HG03469 (cell line): Measurements from ENCODE around the gene NPY.
"Not testable (repeated sequence)": the region's sequence is repeated elsewhere in the genome, so short reads cannot be mapped to it uniquely, and the experiment has no call there.

Source experiments
- ATAC-seq: cut with Tn5 transposase; IDR thresholded peaks from one replicate; pipeline ENCODE4 v1.9.1; 2021; ENCODE audit warnings: mild to moderate bottlenecking, moderate library complexity, moderate number of reproducible peaks; ENCODE audit not compliant: unreplicated experiment

The NPY gene

DNA sequence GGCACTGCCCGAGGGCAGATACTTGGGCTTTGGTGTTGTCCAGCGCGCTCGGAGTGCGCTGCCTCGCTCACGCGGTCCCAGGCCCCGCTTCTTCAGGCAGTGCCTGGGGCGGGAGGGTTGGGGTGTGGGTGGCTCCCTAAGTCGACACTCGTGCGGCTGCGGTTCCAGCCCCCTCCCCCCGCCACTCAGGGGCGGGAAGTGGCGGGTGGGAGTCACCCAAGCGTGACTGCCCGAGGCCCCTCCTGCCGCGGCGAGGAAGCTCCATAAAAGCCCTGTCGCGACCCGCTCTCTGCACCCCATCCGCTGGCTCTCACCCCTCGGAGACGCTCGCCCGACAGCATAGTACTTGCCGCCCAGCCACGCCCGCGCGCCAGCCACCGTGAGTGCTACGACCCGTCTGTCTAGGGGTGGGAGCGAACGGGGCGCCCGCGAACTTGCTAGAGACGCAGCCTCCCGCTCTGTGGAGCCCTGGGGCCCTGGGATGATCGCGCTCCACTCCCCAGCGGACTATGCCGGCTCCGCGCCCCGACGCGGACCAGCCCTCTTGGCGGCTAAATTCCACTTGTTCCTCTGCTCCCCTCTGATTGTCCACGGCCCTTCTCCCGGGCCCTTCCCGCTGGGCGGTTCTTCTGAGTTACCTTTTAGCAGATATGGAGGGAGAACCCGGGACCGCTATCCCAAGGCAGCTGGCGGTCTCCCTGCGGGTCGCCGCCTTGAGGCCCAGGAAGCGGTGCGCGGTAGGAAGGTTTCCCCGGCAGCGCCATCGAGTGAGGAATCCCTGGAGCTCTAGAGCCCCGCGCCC, at the start of gene NPY:
Gene NPY (plus strand): TSS at position 294 of the 802 bp plus-strand sequence. CDS start 1,051 bp downstream, outside the sequence.
- no peak for ATAC-seq

DNA sequence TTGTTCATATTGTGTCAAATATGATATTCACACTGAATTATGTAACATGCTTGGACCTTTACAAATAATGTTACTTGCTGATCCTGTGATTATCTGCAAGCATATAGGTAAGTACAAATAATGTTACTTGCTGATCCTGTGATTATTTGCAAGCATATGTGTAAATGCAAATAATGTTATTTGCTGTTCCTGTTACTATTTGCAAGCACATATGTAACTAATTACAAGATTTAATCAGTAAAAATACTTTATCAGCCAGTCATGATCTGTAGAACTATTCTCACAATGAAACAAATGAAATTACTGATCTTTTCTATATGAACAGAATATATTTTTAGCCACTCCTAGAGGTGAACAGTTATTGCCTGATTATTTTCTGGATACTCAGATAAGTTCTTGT, 44.7 kb upstream of the NPY start:
- no peak for ATAC-seq

DNA sequence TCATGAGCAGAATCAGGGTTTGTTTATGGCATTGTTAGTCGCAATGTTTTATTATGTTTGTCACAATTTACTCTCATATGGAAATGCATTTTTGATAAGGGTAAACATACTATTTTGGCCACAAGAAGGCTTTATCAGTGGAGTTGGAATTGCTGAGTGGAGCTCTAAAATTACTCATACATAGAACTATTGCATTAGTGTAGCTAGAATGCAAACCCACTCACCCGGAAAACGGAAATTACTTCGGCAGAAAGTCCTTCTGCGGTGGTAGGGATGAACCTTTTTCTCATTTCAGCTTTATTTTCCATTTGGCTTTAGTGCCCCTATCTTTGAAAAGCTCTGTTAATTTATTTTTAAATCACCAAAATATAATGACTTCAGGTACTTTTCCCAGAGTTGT, 42.8 kb upstream of the NPY start:
- no peak for ATAC-seq

DNA sequence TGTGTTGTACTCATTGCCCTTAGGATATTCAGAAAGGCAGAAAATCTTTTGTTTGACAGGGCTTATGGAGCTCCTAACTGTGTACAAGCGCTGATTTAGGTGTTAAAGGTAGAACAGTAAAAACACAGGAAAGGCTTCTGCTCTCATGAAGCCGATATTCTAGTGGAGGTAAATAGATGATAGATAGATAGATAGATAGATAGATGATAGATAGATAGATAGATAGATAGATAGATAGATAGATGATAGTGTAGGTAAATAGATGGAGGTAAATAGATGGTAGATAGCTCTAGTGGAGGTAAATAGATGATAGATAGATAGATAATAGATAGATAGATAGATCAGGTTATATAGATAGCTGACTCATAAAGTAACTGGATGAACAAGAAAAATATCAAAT, 39.4 kb upstream of the NPY start:
- ATAC-seq, result no peak

DNA sequence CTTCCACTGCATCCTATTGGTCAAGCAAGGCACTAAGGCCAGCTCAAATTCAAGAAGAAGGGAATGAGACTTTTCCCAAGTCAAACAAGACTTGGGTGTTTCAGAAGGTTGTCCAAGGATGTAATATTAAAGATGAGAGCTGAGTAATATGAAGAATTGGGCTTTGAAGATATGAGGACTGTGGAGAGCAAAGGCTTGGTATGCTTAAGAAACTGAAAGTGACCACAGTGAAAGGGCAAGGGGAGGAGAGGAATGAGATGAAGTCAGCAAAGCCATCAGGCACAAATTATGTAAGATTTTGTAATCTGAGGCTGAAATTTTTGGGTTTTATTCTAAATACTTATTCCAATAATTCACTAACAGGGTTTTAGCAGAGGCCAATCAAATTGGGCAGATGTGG, 38.6 kb upstream of the NPY start:
- peak; percentile 56 for ATAC-seq

DNA sequence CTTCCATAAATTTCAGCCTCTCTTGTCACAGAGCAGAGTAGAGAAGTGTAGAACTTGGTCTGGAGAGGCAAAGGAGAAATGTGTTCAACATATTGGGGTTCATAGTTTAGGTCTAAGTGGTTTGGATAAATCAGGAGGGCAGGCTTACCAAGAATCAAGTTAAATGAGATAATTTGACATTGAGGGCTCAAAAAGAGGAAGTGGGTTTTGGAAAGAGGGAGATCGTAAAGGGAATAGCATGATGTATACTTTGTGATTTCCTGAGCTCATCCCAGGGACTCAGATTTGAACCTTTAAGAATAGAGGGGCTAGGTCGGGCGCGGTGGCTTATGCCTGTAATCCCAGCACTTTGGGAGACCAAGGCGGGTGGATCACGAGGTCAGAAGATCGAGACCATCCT, 34.7 kb upstream of the NPY start:
- ATAC-seq, result no peak

DNA sequence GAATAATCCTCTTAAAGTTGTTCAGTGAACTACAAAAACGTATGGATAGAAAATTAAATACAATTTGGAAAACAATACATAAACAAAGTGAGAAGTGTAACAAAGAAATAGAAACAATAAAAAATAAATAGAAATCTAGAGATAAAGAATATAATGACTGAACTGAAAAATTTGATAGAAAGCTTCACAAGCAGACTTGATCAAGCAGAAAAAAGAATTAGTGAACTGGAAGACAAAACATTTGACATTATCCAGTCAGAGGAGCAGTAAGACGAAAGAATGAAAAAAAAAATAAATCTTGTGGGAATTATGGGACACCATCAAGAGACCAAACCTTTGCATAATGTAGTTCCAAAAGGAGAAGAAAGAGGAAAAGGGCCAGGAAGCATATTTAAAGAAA, 32.4 kb upstream of the NPY start:
- ATAC-seq, result no peak

DNA sequence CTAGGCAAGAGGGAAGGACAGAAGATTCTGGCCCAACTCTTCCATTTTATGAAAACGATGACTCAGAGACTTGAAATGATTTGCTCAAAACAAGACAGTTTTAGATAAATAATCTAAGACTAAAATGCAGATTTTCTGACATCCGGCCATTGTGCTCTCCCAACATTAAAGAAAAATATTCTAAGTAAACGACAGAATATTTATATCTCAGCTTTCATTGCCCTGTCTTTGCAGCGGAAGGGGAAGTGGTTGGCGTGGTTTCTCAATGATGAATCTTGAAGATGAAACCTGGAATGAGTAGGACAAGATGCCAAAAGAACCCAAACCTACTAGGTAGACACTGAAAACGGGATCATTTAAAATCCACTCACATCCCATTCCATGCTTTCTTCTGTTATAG, 28.9 kb upstream of the NPY start:
- no peak for ATAC-seq

DNA sequence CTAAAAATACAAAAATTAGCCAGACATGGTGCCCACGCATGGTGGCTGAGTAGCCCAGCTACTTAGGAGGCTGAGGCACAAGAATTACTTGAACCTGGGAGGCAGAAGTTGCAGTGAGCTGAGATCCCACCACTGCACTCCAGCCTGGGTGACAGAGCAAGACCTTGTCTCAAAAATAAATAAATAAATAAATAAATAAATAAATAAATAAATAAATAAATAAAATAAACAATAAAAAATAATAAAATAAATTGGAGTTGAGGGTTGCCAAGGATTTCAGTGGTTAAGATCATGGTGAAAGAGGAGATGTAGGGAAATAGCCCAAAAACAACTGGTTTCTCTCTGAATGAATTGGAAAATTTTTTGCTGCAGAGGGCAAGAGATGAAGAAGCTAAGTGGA, 25.7 kb upstream of the NPY start:
- not testable (repeated sequence) for ATAC-seq

DNA sequence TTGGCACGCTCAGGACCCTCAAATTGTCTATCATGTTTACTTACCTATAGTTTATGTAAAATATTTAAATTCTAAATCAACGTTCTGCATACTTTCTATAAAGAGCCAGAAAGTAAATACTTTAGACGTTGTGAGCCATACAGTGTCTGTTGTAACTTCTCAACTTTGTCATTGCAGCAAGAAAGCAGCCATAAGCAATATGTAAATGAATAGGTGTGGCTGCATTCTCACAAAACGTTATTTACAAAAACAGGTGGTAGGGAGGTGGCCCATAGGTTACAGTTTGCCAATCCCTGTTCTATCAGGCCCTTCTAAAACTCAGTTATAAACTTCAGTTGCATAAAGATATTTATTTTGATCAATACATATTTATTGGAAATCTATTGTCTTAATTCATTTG, 12.1 kb upstream of the NPY start:
- ATAC-seq, result no peak

DNA sequence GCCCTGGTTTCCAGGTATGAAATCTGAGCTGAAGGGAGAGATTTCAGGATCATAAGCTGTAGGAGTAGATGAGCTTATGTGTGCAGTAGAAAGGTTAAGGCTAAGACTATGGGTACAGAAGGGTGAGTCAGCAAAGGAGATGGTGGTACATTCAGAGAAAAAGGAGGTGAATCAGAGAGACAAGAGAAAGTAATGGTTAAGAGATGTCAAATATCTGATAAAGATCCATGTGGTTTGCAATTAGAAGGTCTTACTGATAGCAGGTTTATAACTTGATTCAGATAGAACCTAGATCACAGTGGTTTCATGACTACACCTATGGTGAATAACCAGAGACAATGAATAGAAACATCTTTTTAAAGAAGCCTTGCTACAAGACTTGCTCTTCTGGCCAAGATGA, 4.5 kb upstream of the NPY start:
- ATAC-seq, result no peak

DNA sequence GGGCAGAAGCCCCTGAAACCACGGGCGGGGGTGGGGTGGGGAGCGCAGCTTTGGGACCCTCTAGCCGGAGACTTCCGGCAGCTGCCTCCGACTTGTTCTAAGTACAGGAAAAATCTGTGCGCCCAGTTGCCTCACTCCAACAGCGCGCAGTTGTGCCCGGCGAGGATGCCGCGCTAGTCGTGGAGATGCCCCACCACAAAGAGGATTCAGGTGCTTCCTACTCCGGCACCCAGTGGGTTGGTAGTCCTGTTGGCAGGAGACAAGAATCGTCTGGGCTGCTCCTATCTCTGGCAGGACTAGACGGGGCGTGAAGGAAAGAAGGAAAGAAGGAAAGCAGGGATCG, 465 bp upstream of the NPY start:
- no peak for ATAC-seq

DNA sequence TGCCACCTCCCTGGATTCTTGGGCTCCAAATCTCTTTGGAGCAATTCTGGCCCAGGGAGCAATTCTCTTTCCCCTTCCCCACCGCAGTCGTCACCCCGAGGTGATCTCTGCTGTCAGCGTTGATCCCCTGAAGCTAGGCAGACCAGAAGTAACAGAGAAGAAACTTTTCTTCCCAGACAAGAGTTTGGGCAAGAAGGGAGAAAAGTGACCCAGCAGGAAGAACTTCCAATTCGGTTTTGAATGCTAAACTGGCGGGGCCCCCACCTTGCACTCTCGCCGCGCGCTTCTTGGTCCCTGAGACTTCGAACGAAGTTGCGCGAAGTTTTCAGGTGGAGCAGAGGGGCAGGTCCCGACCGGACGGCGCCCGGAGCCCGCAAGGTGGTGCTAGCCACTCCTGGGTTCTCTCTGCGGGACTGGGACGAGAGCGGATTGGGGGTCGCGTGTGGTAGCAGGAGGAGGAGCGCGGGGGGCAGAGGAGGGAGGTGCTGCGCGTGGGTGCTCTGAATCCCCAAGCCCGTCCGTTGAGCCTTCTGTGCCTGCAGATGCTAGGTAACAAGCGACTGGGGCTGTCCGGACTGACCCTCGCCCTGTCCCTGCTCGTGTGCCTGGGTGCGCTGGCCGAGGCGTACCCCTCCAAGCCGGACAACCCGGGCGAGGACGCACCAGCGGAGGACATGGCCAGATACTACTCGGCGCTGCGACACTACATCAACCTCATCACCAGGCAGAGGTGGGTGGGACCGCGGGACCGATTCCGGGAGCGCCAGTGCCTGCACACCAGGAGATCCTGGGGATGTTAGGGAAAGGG, 913 bp downstream of the NPY start:
- no peak for ATAC-seq

DNA sequence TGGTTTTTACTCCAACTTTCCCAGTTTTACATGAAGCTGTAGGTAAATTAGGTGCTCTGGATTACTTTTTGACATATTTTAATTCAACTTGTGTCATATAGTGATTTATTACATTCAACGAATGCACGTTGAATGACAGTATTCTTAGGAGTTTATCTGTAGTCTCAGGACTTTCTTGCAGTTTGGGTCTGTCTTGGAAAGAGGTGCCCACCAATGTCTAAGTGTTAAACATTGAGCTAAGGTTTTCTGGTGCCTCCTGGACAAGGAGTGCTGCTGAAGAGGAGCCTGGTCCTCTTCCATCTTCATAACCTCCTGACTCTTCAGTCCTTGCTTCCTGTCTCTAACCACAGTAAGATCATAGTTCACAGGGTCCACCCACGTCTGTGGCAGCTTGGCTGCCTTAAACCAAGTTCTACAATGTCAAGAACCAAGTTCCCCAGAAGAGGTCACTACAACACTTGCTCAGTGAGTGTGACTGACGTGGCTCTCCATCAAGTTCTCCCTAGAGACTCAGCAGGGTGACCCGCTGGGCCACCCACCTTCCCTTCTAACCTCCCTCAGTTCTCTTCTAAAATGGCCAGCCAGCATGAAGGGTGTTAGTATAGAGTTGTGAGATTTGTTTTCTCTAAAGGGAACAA, 6.1 kb downstream of the NPY start:
- peak; percentile 99 for ATAC-seq

DNA sequence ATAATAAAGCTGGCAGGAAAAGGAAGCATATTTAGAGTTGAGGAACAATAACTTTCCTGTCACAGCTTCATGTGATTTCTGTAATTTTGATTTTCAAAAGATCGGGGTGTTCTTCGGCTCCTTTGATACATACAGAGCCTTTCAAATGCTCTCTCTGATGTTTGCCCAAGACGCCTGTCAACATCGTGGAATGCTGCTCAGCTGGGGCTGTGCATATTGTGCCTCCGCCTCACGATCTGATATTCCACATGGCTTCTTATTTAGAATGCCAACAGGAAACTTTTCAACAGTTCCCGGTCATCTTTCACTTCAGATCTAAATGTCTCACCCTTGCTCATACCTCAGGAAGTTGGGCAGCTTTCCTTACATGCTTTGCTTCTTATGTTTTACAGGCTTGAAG, 7.3 kb downstream of the NPY start:
- no peak for ATAC-seq

DNA sequence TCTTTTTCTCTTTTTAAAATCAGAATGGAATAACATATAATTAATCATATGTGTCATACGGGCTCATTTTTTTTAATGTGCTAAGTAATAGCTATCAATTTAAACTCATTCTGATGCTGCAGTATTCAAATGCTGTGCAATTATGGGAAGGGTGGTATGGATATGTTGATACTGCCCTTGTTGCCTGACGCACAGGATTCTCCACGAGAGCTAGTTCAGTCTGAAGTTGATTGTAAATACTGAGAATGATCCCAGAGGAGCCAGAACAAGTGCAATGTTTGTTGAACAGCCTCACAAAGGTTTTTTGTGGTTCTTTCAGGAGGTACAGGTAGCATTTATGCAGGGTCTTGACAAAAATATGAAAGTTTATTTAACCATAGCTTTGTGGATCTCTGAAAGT, 13.4 kb downstream of the NPY start:
- ATAC-seq, result no peak

DNA sequence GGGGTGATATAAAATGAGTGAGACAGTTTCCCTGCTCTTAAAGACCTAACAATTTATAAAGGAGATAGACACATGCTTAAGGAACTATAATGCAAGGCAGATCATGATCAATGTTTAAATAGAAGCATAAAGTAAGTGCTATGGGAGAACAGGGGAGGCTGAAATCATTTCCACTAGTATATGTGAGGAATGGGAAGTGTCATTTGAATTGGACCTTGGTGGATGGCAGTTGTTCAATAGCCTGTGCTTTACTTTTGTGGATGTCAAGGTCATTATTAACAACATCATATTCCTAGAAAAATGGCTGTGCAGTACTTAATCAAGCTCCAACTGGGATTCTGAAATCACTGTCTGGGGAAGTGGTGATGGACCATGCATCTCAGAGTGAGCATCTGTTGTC, 14.7 kb downstream of the NPY start:
- ATAC-seq, result no peak

DNA sequence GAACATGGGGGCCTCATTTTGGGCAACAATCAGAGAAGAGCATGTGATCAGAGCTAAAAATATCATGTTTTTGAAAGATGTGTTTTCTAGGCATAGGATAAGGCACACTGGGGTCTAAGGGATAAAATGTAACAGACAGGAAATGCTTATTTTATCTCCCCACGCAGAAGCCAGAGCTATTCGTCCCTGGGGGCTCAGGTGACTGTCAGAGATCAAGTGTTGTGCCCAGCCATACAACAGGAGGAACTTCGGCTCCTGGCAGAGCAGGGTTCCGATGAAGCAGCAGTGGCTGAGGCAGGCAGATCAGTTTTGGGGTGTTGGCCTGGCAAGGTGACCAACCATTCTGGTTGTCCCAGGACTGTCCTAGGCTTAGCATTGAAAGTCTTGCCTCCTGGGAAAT, 15.2 kb downstream of the NPY start:
- no peak for ATAC-seq

DNA sequence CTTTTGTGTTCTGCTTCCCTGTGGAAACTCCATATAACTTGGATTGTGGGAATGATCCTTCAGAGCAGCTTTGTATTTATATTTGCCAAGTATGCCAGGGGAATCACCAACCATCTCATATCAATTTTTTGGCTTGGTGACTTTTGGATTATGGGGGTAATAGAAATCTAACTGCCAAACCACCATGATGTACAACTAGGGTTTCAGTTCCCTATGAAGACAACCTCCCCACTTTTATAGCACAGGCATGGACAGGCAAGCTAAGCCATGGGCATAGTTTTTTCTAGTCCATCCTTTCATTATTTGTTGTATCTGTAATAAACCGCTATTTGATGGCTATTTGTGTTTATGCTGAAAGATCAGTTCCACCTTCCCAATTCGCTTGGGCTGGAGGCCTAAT, 17.7 kb downstream of the NPY start:
- ATAC-seq, result no peak

DNA sequence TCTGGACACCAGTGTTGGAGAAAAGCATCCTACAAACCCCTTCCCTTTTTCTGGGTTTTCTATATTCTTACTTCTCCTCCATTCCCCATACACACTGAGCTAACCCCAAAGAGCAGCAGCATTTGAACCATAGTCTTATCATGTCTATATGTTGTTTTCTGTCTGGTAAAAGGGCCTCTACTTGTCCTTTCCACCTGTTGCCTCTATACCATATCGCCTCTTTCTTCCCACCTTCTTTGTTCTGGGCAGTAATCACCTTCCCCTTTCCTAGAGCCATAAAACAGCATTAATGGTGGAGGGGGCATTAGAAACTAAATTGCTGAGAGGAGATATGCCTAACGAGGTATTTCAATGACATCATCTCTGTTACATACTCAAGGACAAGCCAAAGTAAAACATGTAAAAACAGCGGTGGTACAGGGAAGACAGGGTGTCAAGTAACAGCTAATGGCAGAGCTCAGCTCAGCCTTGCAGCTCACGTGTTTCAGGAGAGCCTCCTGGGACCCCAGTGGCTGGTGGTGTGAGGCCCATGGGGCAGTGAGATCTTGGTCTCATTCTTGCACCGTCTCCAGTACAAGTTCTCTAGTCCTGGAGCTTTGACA, 20.6 kb downstream of the NPY start:
- ATAC-seq, result no peak

DNA sequence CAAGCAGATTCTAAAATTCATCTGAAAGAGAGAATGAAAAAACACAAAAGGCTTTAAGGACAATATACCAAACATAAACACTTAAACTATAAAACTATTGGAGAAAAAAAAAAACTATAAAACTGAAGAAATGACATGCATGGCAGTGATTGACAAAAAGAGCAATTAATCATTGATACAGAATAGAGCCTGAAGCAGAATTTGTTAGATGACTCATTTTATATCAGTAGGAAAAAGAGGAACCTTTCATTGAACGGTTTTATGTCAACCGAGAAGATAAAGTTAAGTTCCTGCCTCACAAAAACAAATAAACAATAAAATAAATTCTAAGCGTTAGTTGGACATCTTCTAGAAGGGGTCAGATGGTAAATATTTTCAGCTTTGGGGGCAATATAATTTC, 23.3 kb downstream of the NPY start:
- ATAC-seq, result no peak

DNA sequence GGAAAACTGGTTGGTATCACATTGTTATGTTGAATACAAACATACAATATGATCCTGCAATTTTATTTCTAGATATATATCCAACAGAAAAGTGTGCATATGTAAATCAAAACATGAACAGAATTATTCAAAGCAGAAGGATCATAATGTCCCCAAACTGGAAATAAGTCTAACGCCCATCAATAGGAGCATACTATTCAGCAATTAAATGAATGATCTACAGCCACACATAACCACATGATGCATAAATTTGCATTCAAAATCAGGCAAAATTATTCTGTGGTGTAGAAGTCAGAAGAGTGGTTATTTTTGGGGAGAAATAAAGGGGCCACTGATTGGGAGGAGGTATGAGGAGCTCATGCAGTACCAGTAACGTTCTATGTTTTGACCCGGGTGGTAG, 28.6 kb downstream of the NPY start:
- ATAC-seq, result no peak
